ENCODE results near the gene CCNC. TPM values are rescaled to one million over a fixed set of nuclear protein-coding genes. Genes with fewer than 3 reads are reported as not detected.

The CCNC gene
- total RNA-seq, 1 experiment from 2014 or later: 94.6 TPM

- CTCF ChIA-PET: no interaction called here
- no peaks in the 10 kb centered on the region for H3K4me1 Mint-ChIP-seq (ENCODE audit: low read depth, unreplicated experiment)
- no TSS peak for BruUV-seq (replicated peaks)
- no peaks in the 10 kb centered on the region for H3K27me3 ChIP-seq (replicated peaks; ENCODE audit: control insufficient read depth, insufficient read depth, low read length)
- H3K9me3 Mint-ChIP-seq (ENCODE audit: unreplicated experiment): no peaks in the 10 kb centered on the region
- intact Hi-C loops (cut with micrococcal nuclease; ENCODE audit: unreplicated experiment): no loop called here
- POLR2A ChIA-PET: no interaction called here
- H3K27ac Mint-ChIP-seq (ENCODE audit: unreplicated experiment): no peak overlapping the region
- no peaks in the 10 kb centered on the region for H3K9me3 ChIP-seq
- no peak for DNase-seq
- no peaks in the 10 kb centered on the region for H3K27me3 Mint-ChIP-seq (ENCODE audit: insufficient read depth, unreplicated experiment)
- no peak overlapping the region for H3K4me3 Mint-ChIP-seq (ENCODE audit: unreplicated experiment)
- no peaks in the 10 kb centered on the region for H3K36me3 ChIP-seq (ENCODE audit: control insufficient read depth, insufficient read depth, low read length)
- peaks cover 66% of the 10 kb centered on the region for H3K36me3 Mint-ChIP-seq (ENCODE audit: insufficient read depth, unreplicated experiment)
- no peak for TF ChIP-seq CTCF (IDR thresholded peaks at IDR 0.05; ENCODE audit: insufficient read depth in 1 of 2, low read depth in 1 of 2, low read length in 1 of 2, severe bottlenecking in 1 of 2, unreplicated experiment in 1 of 2)
- H3K4me3 ChIP-seq (ENCODE audit: low read depth, low read length): no peak overlapping the region
- no peaks in the 10 kb centered on the region for H3K4me1 ChIP-seq
Measured at GRCh38 chr6:99553888-99554287, 14.6 kb downstream of the CCNC start.

DNA sequence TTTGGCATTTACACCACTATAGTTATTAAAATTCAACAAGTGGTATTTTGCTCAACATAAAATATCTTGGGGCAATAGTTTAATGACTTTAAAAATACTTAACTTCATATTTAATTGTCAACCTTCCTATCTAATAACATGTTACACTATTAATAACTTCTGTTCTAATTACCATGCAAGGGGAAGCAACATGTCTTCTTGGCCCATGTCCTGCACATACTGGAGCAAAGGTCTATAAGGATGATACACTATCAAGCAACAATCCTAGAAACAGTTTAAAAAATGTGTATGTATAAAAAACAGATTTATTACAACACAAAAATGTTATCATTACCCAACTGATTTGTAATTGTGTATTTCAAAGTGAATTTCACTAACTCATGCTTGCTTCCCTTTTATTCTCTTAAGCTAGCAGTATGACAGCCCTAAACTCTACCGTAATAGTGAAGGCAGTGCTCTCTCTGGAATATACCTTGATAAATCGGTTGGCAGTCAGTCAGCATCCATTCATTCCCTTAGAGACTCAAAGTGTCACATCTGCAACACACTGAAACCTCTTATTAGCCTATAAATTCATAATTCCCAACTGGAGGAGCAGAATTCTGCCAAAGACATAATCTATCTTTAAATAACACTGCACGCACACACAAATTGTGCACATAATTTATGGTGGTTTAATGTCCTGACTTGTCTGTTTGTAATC is 18.3 kb downstream of the CCNC start:
- Mint-ChIP-seq H3K4me1 (ENCODE audit: low read depth, unreplicated experiment) (no peaks in the 10 kb centered on the region), H3K27ac (ENCODE audit: unreplicated experiment) (no peak overlapping the region), H3K36me3 (ENCODE audit: insufficient read depth, unreplicated experiment) (peaks cover 73% of the 10 kb centered on the region), H3K27me3 (ENCODE audit: insufficient read depth, unreplicated experiment) (no peaks in the 10 kb centered on the region), H3K4me3 (ENCODE audit: unreplicated experiment) (no peak overlapping the region), H3K9me3 (ENCODE audit: unreplicated experiment) (no peaks in the 10 kb centered on the region)
- Histone ChIP-seq H3K4me1 (no peaks in the 10 kb centered on the region), H3K36me3 (ENCODE audit: control insufficient read depth, insufficient read depth, low read length) (no peaks in the 10 kb centered on the region; the same call in 1 of the 2 replicates), H3K9me3 (no peaks in the 10 kb centered on the region), H3K4me3 (ENCODE audit: low read depth, low read length) (no peak overlapping the region), H3K27me3 (replicated peaks; ENCODE audit: control insufficient read depth, insufficient read depth, low read length) (no peaks in the 10 kb centered on the region)
- no TSS peak for BruUV-seq (replicated peaks)
- intact Hi-C loops (cut with micrococcal nuclease; ENCODE audit: unreplicated experiment): no loop called here
- POLR2A ChIA-PET: no interaction called here
- TF ChIP-seq CTCF (IDR thresholded peaks at IDR 0.05; ENCODE audit: insufficient read depth in 1 of 2, low read depth in 1 of 2, low read length in 1 of 2, severe bottlenecking in 1 of 2, unreplicated experiment in 1 of 2): no peak
- DNase-seq: no peak
- CTCF ChIA-PET: no interaction called here

GRCh38 chr6:99548706-99549105 is 19.8 kb downstream of the CCNC start:
- no peaks in the 10 kb centered on the region for H3K4me1 Mint-ChIP-seq (ENCODE audit: low read depth, unreplicated experiment)
- Histone ChIP-seq H3K27me3 (replicated peaks; ENCODE audit: control insufficient read depth, insufficient read depth, low read length) (no peaks in the 10 kb centered on the region), H3K4me3 (ENCODE audit: low read depth, low read length) (no peak overlapping the region), H3K9me3 (no peaks in the 10 kb centered on the region), H3K4me1 (no peaks in the 10 kb centered on the region), H3K36me3 (ENCODE audit: control insufficient read depth, insufficient read depth, low read length) (no peaks in the 10 kb centered on the region; the same call in 1 of the 2 replicates)
- TF ChIP-seq CTCF (IDR thresholded peaks at IDR 0.05; ENCODE audit: insufficient read depth in 1 of 2, low read depth in 1 of 2, low read length in 1 of 2, severe bottlenecking in 1 of 2, unreplicated experiment in 1 of 2): no peak
- no peak for DNase-seq
- no peak overlapping the region for H3K4me3 Mint-ChIP-seq (ENCODE audit: unreplicated experiment)
- no TSS peak for BruUV-seq (replicated peaks)
- intact Hi-C loops (cut with micrococcal nuclease; ENCODE audit: unreplicated experiment): no loop called here
- H3K36me3 Mint-ChIP-seq (ENCODE audit: insufficient read depth, unreplicated experiment): peaks cover 73% of the 10 kb centered on the region
- H3K27me3 Mint-ChIP-seq (ENCODE audit: insufficient read depth, unreplicated experiment): no peaks in the 10 kb centered on the region
- CTCF ChIA-PET: no interaction called here
- H3K27ac Mint-ChIP-seq (ENCODE audit: unreplicated experiment): no peak overlapping the region
- no peaks in the 10 kb centered on the region for H3K9me3 Mint-ChIP-seq (ENCODE audit: unreplicated experiment)
- POLR2A ChIA-PET: no interaction called here

All from Caco-2 (cell line).